H1 (cell line): ENCODE results near the gene KDM6B. TPM values are rescaled to one million over a fixed set of nuclear protein-coding genes. Genes with fewer than 3 reads are reported as not detected.

Source experiments
- CTCF ChIA-PET: fragments of 300-600 bp; sonication (Branson Sonifier 250); formaldehyde crosslinking; loops from one replicate; lab custom pipeline; 2021; ENCODE audit not compliant: partially characterized antibody; lab: Charles Lee
- POLR2A ChIA-PET: fragments of 300-600 bp; sonication (Branson Sonifier 250); formaldehyde crosslinking; loops from one replicate; lab custom pipeline; 2021; ENCODE audit warnings: inconsistent platforms; ENCODE audit not compliant: partially characterized antibody; lab: Charles Lee
- DNase-seq, 2 experiments: peaks; one replicate each; pipeline versions ENCODE4 v3.0.0 to v3.0.0-alpha.2; 2010 to 2022; ENCODE audit warnings: low spot score in 2 of 2, low read depth in 1 of 2, mixed read lengths in 1 of 2
- FAIRE-seq: peaks from 2 replicates; lab custom pipeline; 2011; peaks lifted over from hg19 to GRCh38; lab: Jason Lieb, UNC
- H2AFZ ChIP-seq: 2 replicates; pipeline ENCODE4 v1.8.1; 2012; ENCODE audit warnings: low read length, inconsistent platforms
- H2AK5ac ChIP-seq: 2 replicates; pipeline ENCODE4 v1.6.1; 2013; ENCODE audit warnings: low read depth, low read length
- H2BK120ac ChIP-seq: replicated peaks from 2 replicates; pipeline ENCODE3; 2013; ENCODE audit warnings: low read depth, low read length, inconsistent platforms
- H2BK12ac ChIP-seq: 2 replicates; pipeline ENCODE4 v1.6.1; 2013; ENCODE audit warnings: low read depth, low read length
- H2BK15ac ChIP-seq: 2 replicates; pipeline ENCODE4 v1.6.1; 2013; ENCODE audit warnings: low read length
- H2BK20ac ChIP-seq: 2 replicates; pipeline ENCODE4 v1.6.1; 2013; ENCODE audit warnings: low read length
- H2BK5ac ChIP-seq: 2 replicates; pipeline ENCODE4 v1.6.1; 2013; ENCODE audit warnings: low read depth, low read length
- H3K14ac ChIP-seq: 2 replicates; pipeline ENCODE4 v1.6.1; 2013; ENCODE audit warnings: inconsistent platforms; ENCODE audit not compliant: insufficient read length
- H3K18ac ChIP-seq: 2 replicates; pipeline ENCODE4 v1.6.1; 2013; ENCODE audit warnings: low read length; ENCODE audit errors: extremely low read depth
- H3K23ac ChIP-seq: 2 replicates; pipeline ENCODE4 v1.6.1; 2013; ENCODE audit warnings: inconsistent platforms; ENCODE audit not compliant: insufficient read length
- H3K23me2 ChIP-seq: 2 replicates; pipeline ENCODE4 v1.6.1; 2013; ENCODE audit warnings: low read depth, low read length
- H3K27ac ChIP-seq: 2 replicates; pipeline ENCODE4 v1.6.1; 2011; ENCODE audit warnings: low read depth, low read length, inconsistent platforms
- H3K27me3 ChIP-seq, 4 experiments: replicated peaks in 1 of 4; 1 replicate in 1 of 4; 2 replicates in 3 of 4; pipeline versions ENCODE4 v1.6.1 to v1.8.1; 2011 to 2013; ENCODE audit warnings: low read length in 3 of 4, mild to moderate bottlenecking in 3 of 4, inconsistent platforms in 2 of 4, mixed read lengths in 2 of 4, moderate library complexity in 1 of 4; ENCODE audit not compliant: control insufficient read depth in 3 of 4, insufficient read depth in 3 of 4; ENCODE audit errors: extremely low read depth in 1 of 4
- H3K36me3 ChIP-seq, 4 experiments: 2 replicates each; pipeline versions ENCODE4 v1.6.1 to v1.8.1; 2011 to 2013; ENCODE audit warnings: mild to moderate bottlenecking in 4 of 4, low read length in 3 of 4, moderate library complexity in 2 of 4, control low read depth in 1 of 4, inconsistent platforms in 1 of 4; ENCODE audit not compliant: insufficient read depth in 4 of 4, control insufficient read depth in 2 of 4
- H3K4ac ChIP-seq: replicated peaks from 2 replicates; pipeline ENCODE3; 2013; ENCODE audit warnings: low read length, low read depth, mixed read lengths, inconsistent platforms; ENCODE audit not compliant: insufficient read length
- H3K4me1 ChIP-seq, 4 experiments: replicated peaks in 1 of 4; 1 replicate in 1 of 4; 2 replicates in 3 of 4; pipeline versions ENCODE4 v1.6.1 to v1.8.1; 2011 to 2013; ENCODE audit warnings: low read length in 3 of 4, inconsistent platforms in 2 of 4, mixed read lengths in 1 of 4; ENCODE audit not compliant: insufficient read depth in 4 of 4, control insufficient read depth in 3 of 4
- H3K4me2 ChIP-seq, 2 experiments: 2 replicates each; pipeline versions ENCODE4 v1.6.1 to v1.8.1; 2011 to 2013; ENCODE audit warnings: low read depth in 2 of 2, low read length in 2 of 2, control low read depth in 1 of 2, inconsistent platforms in 1 of 2, mild to moderate bottlenecking in 1 of 2; ENCODE audit not compliant: insufficient read depth in 1 of 2
- H3K4me3 ChIP-seq, 4 experiments: fragments of 200-600, 300-600 bp in 1 of 4; sonication (generic), shearing (Covaris generic), sonication (Bioruptor Twin) in 1 of 4; 2 replicates each; pipeline versions ENCODE4 v1.5.1 to v1.8.1; 2011 to 2016; ENCODE audit warnings: low read length in 4 of 4, low read depth in 3 of 4, control low read depth in 2 of 4, inconsistent platforms in 2 of 4, mild to moderate bottlenecking in 2 of 4, mixed read lengths in 1 of 4, moderate library complexity in 1 of 4; ENCODE audit not compliant: insufficient read depth in 2 of 4; ENCODE audit errors: extremely low read depth in 1 of 4
- H3K56ac ChIP-seq: replicated peaks from 2 replicates; pipeline ENCODE3; 2013; ENCODE audit warnings: low read depth, mild to moderate bottlenecking, mixed read lengths, low read length, inconsistent platforms; ENCODE audit not compliant: insufficient read length
- H3K79me1 ChIP-seq: 2 replicates; pipeline ENCODE4 v1.6.1; 2013; ENCODE audit warnings: low read depth, low read length, control low read depth
- H3K79me2 ChIP-seq, 2 experiments: 2 replicates each; pipeline versions ENCODE4 v1.6.1 to v1.8.1; 2012 to 2013; ENCODE audit warnings: low read length in 2 of 2, mild to moderate bottlenecking in 2 of 2, inconsistent platforms in 1 of 2; ENCODE audit not compliant: insufficient read depth in 2 of 2, control insufficient read depth in 1 of 2
- H3K9ac ChIP-seq, 4 experiments: replicated peaks in 1 of 4; 1 replicate in 1 of 4; 2 replicates in 3 of 4; pipeline versions ENCODE4 v1.6.1 to v1.8.1; 2011 to 2013; ENCODE audit warnings: low read depth in 3 of 4, low read length in 3 of 4, control low read depth in 2 of 4, mild to moderate bottlenecking in 2 of 4, moderate library complexity in 2 of 4, inconsistent platforms in 1 of 4; ENCODE audit errors: extremely low read depth in 1 of 4
- H3K9me3 ChIP-seq, 2 experiments: 2 replicates each; pipeline versions ENCODE4 v1.6.1 to v1.8.1; 2012 to 2013; ENCODE audit warnings: mild to moderate bottlenecking in 2 of 2, moderate library complexity in 2 of 2, control low read depth in 1 of 2, inconsistent platforms in 1 of 2, low read depth in 1 of 2, low read length in 1 of 2, mixed read lengths in 1 of 2; ENCODE audit not compliant: insufficient read depth in 2 of 2
- H4K20me1 ChIP-seq, 2 experiments: replicated peaks in 1 of 2; 2 replicates each; pipeline versions ENCODE3 to v1.8.1; 2011 to 2013; ENCODE audit warnings: inconsistent platforms in 2 of 2, low read length in 2 of 2, mild to moderate bottlenecking in 1 of 2; ENCODE audit not compliant: insufficient read depth in 2 of 2, control insufficient read depth in 1 of 2
- H4K5ac ChIP-seq: 2 replicates; pipeline ENCODE4 v1.6.1; 2013; ENCODE audit warnings: low read length, low read depth, mixed read lengths, inconsistent platforms; ENCODE audit not compliant: insufficient read length
- H4K8ac ChIP-seq: 2 replicates; pipeline ENCODE4 v1.8.0; 2013; ENCODE audit warnings: mild to moderate bottlenecking, moderate library complexity, low read length, inconsistent platforms; ENCODE audit not compliant: insufficient read depth; ENCODE audit errors: extremely low read depth
- H4K91ac ChIP-seq: replicated peaks from 2 replicates; pipeline ENCODE3; 2013; ENCODE audit warnings: low read length, mixed read lengths, inconsistent platforms; ENCODE audit not compliant: insufficient read length
- CBX5 ChIP-seq: fragments of 300-800, 300-1000 bp; sonication (generic); IDR thresholded peaks from 2 replicates; pipeline ENCODE4 v1.7.1; 2016; ENCODE audit warnings: antibody characterized with exemption, low read length, low read depth
- CHD1 ChIP-seq: IDR thresholded peaks from 2 replicates; pipeline ENCODE4 v1.6.1; 2012; ENCODE audit warnings: low read depth, low read length, improper control_type of control experiment
- GTF2F1 ChIP-seq: IDR thresholded peaks from 2 replicates; pipeline ENCODE4 v1.6.1; 2012; ENCODE audit warnings: low read depth, low read length, improper control_type of control experiment, borderline replicate concordance
- JUN ChIP-seq: IDR thresholded peaks from 2 replicates; pipeline ENCODE4 v1.6.1; 2011; ENCODE audit warnings: low read depth, mild to moderate bottlenecking, improper control_type of control experiment, low read length
- MAX ChIP-seq: IDR thresholded peaks from 2 replicates; pipeline ENCODE4 v1.6.1; 2012; ENCODE audit warnings: inconsistent platforms
- NRF1 ChIP-seq: IDR thresholded peaks from 2 replicates; pipeline ENCODE4 v1.6.1; 2011; ENCODE audit warnings: mild to moderate bottlenecking, low read depth, low read length, improper control_type of control experiment
- RXRA ChIP-seq: IDR thresholded peaks from 2 replicates; pipeline ENCODE4 v1.6.1; 2011; ENCODE audit warnings: low read depth, mild to moderate bottlenecking, low read length, moderate library complexity; ENCODE audit not compliant: insufficient read depth
- SAP30 ChIP-seq: fragments of 300-600 bp; sonication (generic); IDR thresholded peaks from 2 replicates; pipeline ENCODE4 v1.7.1; 2012; ENCODE audit warnings: low read length, moderate library complexity, mild to moderate bottlenecking, inconsistent platforms; ENCODE audit not compliant: insufficient read depth, insufficient replicate concordance
- SP1 ChIP-seq: IDR thresholded peaks from 2 replicates; pipeline ENCODE4 v1.6.1; 2011; ENCODE audit warnings: low read depth, low read length
- SP4 ChIP-seq: IDR thresholded peaks from 2 replicates; pipeline ENCODE4 v1.6.1; 2012; ENCODE audit warnings: low read length, inconsistent platforms
- TAF7 ChIP-seq: optimal IDR thresholded peaks from 2 replicates; pipeline ENCODE3; 2011; ENCODE audit warnings: low read depth, mild to moderate bottlenecking, inconsistent platforms, low read length, moderate library complexity, borderline replicate concordance
- TCF12 ChIP-seq: IDR thresholded peaks from 2 replicates; pipeline ENCODE4 v1.6.1; 2011; ENCODE audit warnings: low read depth, mild to moderate bottlenecking, low read length
- YY1 ChIP-seq: IDR thresholded peaks from 2 replicates; pipeline ENCODE4 v1.6.1; 2011; ENCODE audit warnings: low read depth, mild to moderate bottlenecking, low read length
- WGBS, 2 experiments: shearing (Covaris generic) in 1 of 2; methylation state at CpG; one replicate each; pipeline versions ENCODE4 v1.1.6 to v1.1.7; 2013 to 2015; ENCODE audit warnings: low lambda C conversion rate in 2 of 2, mixed read lengths in 2 of 2, inconsistent platforms in 1 of 2, low coverage in 1 of 2, missing lambda C conversion rate in 1 of 2; ENCODE audit not compliant: insufficient replicate concordance in 2 of 2, insufficient coverage in 1 of 2, insufficient read length in 1 of 2; ENCODE audit errors: extremely low coverage in 1 of 2, missing lambda C conversion rate in 1 of 2; 5-methylcytosine and 5-hydroxymethylcytosine counted together
- polyA plus RNA-seq, 7 experiments: library from polyadenylated mRNA; depleted of rRNA in 3 of 7; stranded (reverse) in 5 of 7; unstranded in 2 of 7; fragments of >200 nt in 5 of 7; fragments of 200-250 nt in 2 of 7; gene quantifications; 1 replicate in 5 of 7; 2 replicates in 1 of 7; 4 replicates in 1 of 7; pipeline versions ENCODE4 v1.2.1 to v1.2.3, GENCODE V29; 2011 to 2013; ENCODE audit warnings: missing spikeins in 2 of 7, mixed read lengths in 2 of 7
- total RNA-seq: library from RNA; stranded (reverse); fragmentation: NEBNext Ultra II Directional; extraction: Animal tissue kit (Norgen Biotek cat#: 25700); gene quantifications from 2 replicates; pipeline ENCODE4 v1.2.1, GENCODE V29; 2021
- TF ChIP-seq, protein P1 (sequence below): IDR thresholded peaks from 2 replicates; pipeline ENCODE4 v1.6.1; 2012; ENCODE audit warnings: inconsistent platforms

The KDM6B gene
- total and polyA plus RNA-seq, 2 of the 8 experiments (the other 6 are each of a cell fraction or from before 2014, with no cell fraction given), result 0.48 to 3.7 TPM

GRCh38 chr17:7858522-7858810, 24.4 kb downstream of the KDM6B start:
- DNase-seq, result no peak
- TF ChIP-seq JUN (no peak), SP1 (no peak), GTF2F1 (no peak), CHD1 (no peak), MAX (0 out of 2 replicates have a peak, but pooled peaks have one; percentile 3), RXRA (no peak), CBX5 (no peak), SP4 (no peak), YY1 (peak; percentile 64; the same call in 1 of the 2 replicates), TCF12 (no peak), NRF1 (no peak), TAF7 (no peak), SAP30 (no peak)
- TF ChIP-seq, protein P1, sequence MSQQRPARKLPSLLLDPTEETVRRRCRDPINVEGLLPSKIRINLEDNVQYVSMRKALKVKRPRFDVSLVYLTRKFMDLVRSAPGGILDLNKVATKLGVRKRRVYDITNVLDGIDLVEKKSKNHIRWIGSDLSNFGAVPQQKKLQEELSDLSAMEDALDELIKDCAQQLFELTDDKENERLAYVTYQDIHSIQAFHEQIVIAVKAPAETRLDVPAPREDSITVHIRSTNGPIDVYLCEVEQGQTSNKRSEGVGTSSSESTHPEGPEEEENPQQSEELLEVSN, result no peak

More at GRCh38 chr17:7858522-7858810, 24.4 kb downstream of the KDM6B start:
- no peak overlapping the region for H3K14ac ChIP-seq
- H2BK20ac ChIP-seq, result no peak overlapping the region
- H4K91ac ChIP-seq, result no peak overlapping the region
- H3K27ac ChIP-seq, result no peak overlapping the region
- H3K79me1 ChIP-seq, result no peaks in the 10 kb centered on the region
- peaks cover 16 to 35% (median 31%) of the 10 kb centered on the region in 4 experiments for H3K27me3 ChIP-seq
- H3K56ac ChIP-seq, result no peak overlapping the region
- H3K9me3 ChIP-seq, result no peaks in the 10 kb centered on the region
- peak overlapping the region in 3 of 4 experiments; percentile 79 to 95 (median 93); a peak in 6 of 7 replicates for H3K9ac ChIP-seq
- no peak overlapping the region for H2BK15ac ChIP-seq
- peak overlapping the region; percentile 70 to 86 (median 80) for H3K4me3 ChIP-seq
- H2BK120ac ChIP-seq, result no peak overlapping the region
- peak; percentile 42 for FAIRE-seq
- H4K5ac ChIP-seq, result no peak overlapping the region
- H3K18ac ChIP-seq, result no peak overlapping the region; the same call in 1 of the 2 replicates
- no peak overlapping the region for H3K23ac ChIP-seq
- whole genome bisulfite sequencing, 2 experiments, result 7% methylated on average over 20 of the region's 20 CpGs; no CpG with 5 or more reads in 1 of the 2 experiments
- no peak overlapping the region for H2AK5ac ChIP-seq
- peaks cover 0 to 22% (median 18%) of the 10 kb centered on the region in 4 experiments; a peak in 6 of 7 replicates for H3K4me1 ChIP-seq
- H4K20me1 ChIP-seq, result peaks cover 0 to 8% of the 10 kb centered on the region in 2 experiments
- CTCF ChIA-PET, result interaction anchor here (0.9 to 1.6 kb wide), 4 partner anchors 12 to 158 kb away, joined by 3 to 6 read pairs (median 3); no protein-coding TSS in a partner anchor
- peak overlapping the region; percentile 74 to 97 for H3K4me2 ChIP-seq
- no peaks in the 10 kb centered on the region for H3K36me3 ChIP-seq
- H3K23me2 ChIP-seq, result peaks cover 20% of the 10 kb centered on the region
- H2AFZ ChIP-seq, result 0 out of 2 replicates have a peak overlapping the region, but pooled peaks have one; percentile 59
- no peak overlapping the region for H4K8ac ChIP-seq
- no peak overlapping the region for H3K4ac ChIP-seq
- H2BK5ac ChIP-seq, result no peak overlapping the region
- POLR2A ChIA-PET, result interaction anchor here (0.9 to 1.7 kb wide), 4 partner anchors 14 to 171 kb away, joined by 3 to 5 read pairs (median 3); partner anchors contain the start of gene TP53
- no peak overlapping the region for H2BK12ac ChIP-seq
- H3K79me2 ChIP-seq, result peaks cover 0 to 5% of the 10 kb centered on the region in 2 experiments; a peak in 1 of 4 replicates
